Suprapubic skin (tissue), 4 donors: ENCODE measurements around the gene PHF20.

Source experiments
- EP300 ChIP-seq: sonication (generic); formaldehyde crosslinking; IDR thresholded peaks from one replicate; pipeline ENCODE4 v1.6.1; 2017; ENCODE audit warnings: antibody characterized with exemption
- POLR2AphosphoS5 ChIP-seq, 3 donors: sonication (generic); formaldehyde crosslinking; IDR thresholded peaks; one replicate each; pipeline ENCODE4 v1.6.1; 2017; ENCODE audit warnings: antibody characterized with exemption in 3 of 3

DNA sequence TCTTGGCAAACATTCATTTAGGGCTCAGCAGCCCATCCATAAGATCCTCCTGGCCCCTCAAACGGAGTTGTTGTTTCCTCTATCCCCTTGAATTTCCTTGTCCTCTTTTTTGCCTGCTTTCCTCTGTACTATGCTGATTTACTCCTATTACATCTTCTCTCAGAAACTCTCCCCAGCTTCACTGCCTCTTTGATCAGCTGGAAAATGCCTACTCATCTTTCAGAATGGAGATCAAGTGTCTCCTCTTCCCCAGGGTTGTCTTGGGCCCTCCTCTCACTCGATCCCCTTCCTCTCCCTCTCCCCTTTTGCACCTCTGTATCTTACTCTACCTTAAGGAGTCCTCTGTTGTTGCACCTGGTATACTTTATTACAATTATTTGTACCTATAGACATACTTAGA lies 60.2 kb downstream of the PHF20 start:
- TF ChIP-seq POLR2AphosphoS5 (IDR thresholded peaks at IDR 0.05), result no peak
- TF ChIP-seq EP300, result no peak
